ENCODE results near the gene PDHX.

PDHX gene

DNA sequence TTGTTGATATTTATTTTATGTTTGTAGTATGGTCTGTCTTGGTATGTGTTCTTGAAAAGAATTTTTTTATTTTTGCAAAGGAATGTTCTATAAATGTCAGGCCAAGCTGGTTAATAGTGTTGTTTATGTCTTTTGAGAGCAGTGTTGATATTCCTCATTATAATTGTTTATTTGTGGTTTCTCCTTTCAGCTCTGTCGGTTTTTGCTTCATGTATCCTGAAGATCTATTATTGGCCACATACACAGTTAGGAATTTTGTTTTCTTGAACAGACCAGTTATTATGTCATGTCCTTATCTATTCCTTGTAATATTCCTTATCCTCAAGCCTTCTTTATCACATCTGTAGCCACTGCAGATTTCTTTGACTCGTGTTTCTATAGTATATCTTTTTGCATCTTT, 56.5 kb downstream of the PDHX start:
- H3K4me3 ChIP-seq (ENCODE audit: low read depth, low read length), result no peak overlapping the region
- DNase-seq (ENCODE audit: low read depth), result no peak

GRCh38 chr11:34975482-34975881, 59.1 kb downstream of the PDHX start:
- DNase-seq (ENCODE audit: low read depth), result no peak
- no peak overlapping the region for H3K4me3 ChIP-seq (ENCODE audit: low read depth, low read length)
- no peak for TF ChIP-seq CTCF (IDR thresholded peaks at IDR 0.05; ENCODE audit: insufficient read depth, low read depth, low read length, missing control alignments)

More for the DNA sequence above, 56.5 kb downstream of the PDHX start:
- no peak for TF ChIP-seq CTCF (IDR thresholded peaks at IDR 0.05; ENCODE audit: insufficient read depth, low read depth, low read length, missing control alignments)

DNA sequence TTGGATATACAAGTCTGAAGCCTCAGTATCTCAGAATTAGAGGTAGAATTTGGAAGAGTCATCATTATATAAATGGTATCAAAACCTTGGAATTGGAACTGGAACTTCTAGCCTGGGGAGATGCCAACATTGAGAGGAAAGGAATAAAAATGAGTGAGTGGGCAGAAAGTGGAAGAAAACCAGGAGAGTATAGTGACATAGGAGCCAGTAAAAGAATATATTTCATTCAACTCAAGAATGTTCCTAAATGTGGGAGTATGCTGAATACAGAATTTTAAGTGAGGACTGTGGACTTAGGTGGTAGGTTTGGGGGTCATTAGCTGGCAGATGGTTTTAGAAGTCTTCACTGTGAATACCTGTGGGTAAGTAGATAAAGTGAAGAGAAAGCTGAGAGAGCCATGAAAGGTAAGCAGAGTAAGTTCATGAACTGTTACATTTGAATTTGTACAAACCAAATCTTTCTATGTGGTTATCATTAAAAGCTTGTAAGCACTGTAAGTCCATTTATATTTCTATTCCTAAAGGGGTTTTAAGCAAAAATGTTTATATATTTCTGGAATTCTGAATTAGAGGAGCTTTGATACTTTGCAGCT, 60.2 kb downstream of the PDHX start:
- DNase-seq (ENCODE audit: low read depth), result no peak
- TF ChIP-seq CTCF (IDR thresholded peaks at IDR 0.05; ENCODE audit: insufficient read depth, low read depth, low read length, missing control alignments), result no peak
- no peak overlapping the region for H3K4me3 ChIP-seq (ENCODE audit: low read depth, low read length)

DNA sequence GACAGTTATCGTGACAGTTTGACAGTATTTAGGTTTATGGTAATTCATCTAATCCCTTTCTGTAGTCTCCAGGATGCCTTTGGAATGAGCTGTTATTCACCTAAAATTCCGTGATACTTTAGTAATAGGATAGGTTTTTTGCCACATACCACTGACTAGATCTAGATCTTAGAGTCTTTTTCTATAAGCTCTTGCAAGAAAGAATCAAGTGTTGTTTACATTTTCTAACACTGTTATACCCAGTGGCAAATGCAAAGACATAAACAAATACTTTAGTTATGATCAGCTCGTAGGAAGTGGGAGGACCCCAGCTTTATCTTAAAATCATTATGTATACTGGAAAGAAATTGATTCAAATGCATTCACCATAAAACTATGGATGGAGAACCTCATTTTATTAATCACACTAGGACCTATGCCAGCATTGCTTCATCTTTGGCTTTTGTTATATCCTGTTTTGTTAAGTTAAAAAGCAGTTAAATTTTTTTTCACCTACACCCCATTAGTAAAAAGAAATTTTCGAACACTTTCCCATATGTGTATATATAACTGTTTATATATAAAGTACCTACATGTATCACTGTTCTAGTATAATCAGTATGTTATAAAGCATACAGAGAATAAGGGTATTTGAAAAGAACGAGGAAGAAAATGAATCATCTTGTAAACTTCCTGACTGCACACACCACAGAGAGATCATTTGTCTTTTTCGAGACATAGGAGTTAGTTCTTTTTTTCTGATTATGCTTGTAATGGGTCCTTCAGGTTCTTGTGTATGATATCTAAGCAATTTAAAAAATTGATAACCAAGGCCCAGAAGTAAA, 60.9 kb downstream of the PDHX start:
- no peak for DNase-seq (ENCODE audit: low read depth)
- H3K4me3 ChIP-seq (ENCODE audit: low read depth, low read length), result no peak overlapping the region
- TF ChIP-seq CTCF (IDR thresholded peaks at IDR 0.05; ENCODE audit: insufficient read depth, low read depth, low read length, missing control alignments), result no peak

DNA sequence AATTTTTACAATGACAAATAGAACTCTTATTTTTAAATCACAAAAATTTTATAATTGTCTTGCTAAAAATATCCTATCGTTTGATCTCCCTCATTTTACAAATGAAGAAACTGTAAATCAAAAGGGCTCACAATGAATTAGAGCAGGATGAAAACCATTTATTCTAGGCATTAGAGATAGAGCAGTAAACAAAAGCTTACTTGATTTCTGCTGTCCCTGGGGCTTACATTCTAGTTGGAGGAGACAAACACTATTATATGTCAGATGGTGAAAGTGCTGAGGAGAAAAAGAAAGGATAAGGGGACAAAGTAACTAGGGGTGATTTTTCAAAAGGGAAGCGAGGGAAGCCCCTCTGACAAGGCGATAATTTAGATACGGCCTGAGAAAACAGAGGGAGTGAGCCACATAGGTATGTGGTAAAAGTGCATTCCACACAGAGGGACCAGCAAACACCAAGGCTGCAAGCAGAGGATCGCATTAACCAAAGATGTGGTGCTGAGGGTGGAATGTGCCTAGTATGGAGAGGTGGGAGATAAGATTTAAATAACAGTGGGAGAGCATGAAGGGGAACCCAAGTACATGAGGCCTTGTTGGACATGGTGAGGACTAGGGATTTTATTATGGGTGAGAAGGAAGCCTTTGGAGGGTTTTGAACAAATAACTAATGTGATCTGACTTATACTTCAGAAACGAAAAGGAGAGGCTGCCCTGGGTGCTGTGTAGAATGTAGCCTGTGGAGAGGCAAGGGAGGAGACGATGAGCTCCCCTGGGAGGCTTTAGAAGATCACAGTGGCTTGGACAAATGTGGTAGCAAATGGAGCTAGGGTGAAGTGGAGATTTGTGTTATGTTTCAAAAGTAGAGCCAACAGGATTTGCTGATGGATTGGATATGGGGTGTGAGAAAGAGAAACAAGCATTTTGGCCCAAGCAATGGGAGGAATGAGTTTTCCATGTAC, 62.1 kb downstream of the PDHX start:
- no peak for DNase-seq (ENCODE audit: low read depth)
- H3K4me3 ChIP-seq (ENCODE audit: low read depth, low read length), result no peak overlapping the region
- TF ChIP-seq CTCF (IDR thresholded peaks at IDR 0.05; ENCODE audit: insufficient read depth, low read depth, low read length, missing control alignments), result no peak

GRCh38 chr11:34984514-34984913, 68.1 kb downstream of the PDHX start:
- no peak for DNase-seq (ENCODE audit: low read depth)
- H3K4me3 ChIP-seq (ENCODE audit: low read depth, low read length), result no peak overlapping the region
- no peak for TF ChIP-seq CTCF (IDR thresholded peaks at IDR 0.05; ENCODE audit: insufficient read depth, low read depth, low read length, missing control alignments)
